Measurements from ENCODE around the gene LIPA. TPM values are rescaled to one million over a fixed set of nuclear protein-coding genes. Genes with fewer than 3 reads are reported as not detected.
A peak's percentile ranks its signal among the peaks of the same experiment; 100 is the strongest.
"Not testable (repeated sequence)": the region's sequence is repeated elsewhere in the genome, so short reads cannot be mapped to it uniquely, and the experiment has no call there.

LIPA gene
- total RNA-seq, 1 experiment from 2014 or later: 47.3 TPM

DNA sequence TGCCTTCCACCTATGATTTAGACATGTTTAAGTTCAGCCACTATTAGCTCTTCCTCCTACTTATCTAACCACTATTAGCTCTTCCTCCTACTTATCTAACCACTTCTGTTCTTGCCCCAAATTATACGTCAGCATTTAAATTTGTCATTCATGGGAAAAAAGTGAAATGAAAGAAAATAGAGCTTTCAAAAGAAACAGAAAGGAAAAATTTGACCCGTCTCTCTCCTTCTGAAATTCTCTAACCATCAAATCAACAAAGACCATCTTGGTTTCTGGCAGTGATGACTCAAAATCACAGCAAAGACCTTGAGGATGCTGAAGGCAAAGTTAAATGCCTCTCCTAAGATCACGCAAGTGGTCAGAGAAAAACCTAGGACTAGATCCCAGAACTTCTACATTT is 2.6 kb downstream of the LIPA start:
- TF ChIP-seq MYBL2 (CRISPR knock-in tag; IDR thresholded peaks at IDR 0.05) (no peak), GTF2I (CRISPR knock-in tag; conservative IDR thresholded peaks at IDR 0.05) (no peak), ZBTB21 (CRISPR knock-in tag; IDR thresholded peaks at IDR 0.05; ENCODE audit: borderline replicate concordance) (no peak), NR2C2 (CRISPR knock-in tag; IDR thresholded peaks at IDR 0.05) (no peak), FOXK1 (CRISPR knock-in tag; IDR thresholded peaks at IDR 0.05) (no peak), TEAD4 (CRISPR knock-in tag; IDR thresholded peaks at IDR 0.05) (no peak), NFATC4 (CRISPR knock-in tag; IDR thresholded peaks at IDR 0.05) (no peak), TP53 (CRISPR knock-in tag; IDR thresholded peaks at IDR 0.05) (no peak), CBFB (CRISPR knock-in tag; IDR thresholded peaks at IDR 0.05; ENCODE audit: low read depth) (no peak), PRRX2 (CRISPR knock-in tag; IDR thresholded peaks at IDR 0.05) (no peak), CREB1 (CRISPR knock-in tag; IDR thresholded peaks at IDR 0.05) (no peak), ESRRA (CRISPR knock-in tag; IDR thresholded peaks at IDR 0.05; ENCODE audit: borderline replicate concordance) (no peak), ZNF671 (CRISPR knock-in tag; IDR thresholded peaks at IDR 0.05) (no peak), GRHL2 (CRISPR knock-in tag; IDR thresholded peaks at IDR 0.05; ENCODE audit: insufficient replicate concordance, severe bottlenecking) (no peak)
- TF ChIP-seq, protein P1, sequence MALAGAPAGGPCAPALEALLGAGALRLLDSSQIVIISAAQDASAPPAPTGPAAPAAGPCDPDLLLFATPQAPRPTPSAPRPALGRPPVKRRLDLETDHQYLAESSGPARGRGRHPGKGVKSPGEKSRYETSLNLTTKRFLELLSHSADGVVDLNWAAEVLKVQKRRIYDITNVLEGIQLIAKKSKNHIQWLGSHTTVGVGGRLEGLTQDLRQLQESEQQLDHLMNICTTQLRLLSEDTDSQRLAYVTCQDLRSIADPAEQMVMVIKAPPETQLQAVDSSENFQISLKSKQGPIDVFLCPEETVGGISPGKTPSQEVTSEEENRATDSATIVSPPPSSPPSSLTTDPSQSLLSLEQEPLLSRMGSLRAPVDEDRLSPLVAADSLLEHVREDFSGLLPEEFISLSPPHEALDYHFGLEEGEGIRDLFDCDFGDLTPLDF (CRISPR knock-in tag; IDR thresholded peaks at IDR 0.05): no peak
- TF ChIP-seq, protein P2, sequence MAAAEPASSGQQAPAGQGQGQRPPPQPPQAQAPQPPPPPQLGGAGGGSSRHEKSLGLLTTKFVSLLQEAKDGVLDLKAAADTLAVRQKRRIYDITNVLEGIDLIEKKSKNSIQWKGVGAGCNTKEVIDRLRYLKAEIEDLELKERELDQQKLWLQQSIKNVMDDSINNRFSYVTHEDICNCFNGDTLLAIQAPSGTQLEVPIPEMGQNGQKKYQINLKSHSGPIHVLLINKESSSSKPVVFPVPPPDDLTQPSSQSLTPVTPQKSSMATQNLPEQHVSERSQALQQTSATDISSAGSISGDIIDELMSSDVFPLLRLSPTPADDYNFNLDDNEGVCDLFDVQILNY (CRISPR knock-in tag; IDR thresholded peaks at IDR 0.05): no peak
- TF ChIP-seq, protein P3, sequence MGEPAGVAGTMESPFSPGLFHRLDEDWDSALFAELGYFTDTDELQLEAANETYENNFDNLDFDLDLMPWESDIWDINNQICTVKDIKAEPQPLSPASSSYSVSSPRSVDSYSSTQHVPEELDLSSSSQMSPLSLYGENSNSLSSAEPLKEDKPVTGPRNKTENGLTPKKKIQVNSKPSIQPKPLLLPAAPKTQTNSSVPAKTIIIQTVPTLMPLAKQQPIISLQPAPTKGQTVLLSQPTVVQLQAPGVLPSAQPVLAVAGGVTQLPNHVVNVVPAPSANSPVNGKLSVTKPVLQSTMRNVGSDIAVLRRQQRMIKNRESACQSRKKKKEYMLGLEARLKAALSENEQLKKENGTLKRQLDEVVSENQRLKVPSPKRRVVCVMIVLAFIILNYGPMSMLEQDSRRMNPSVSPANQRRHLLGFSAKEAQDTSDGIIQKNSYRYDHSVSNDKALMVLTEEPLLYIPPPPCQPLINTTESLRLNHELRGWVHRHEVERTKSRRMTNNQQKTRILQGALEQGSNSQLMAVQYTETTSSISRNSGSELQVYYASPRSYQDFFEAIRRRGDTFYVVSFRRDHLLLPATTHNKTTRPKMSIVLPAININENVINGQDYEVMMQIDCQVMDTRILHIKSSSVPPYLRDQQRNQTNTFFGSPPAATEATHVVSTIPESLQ (CRISPR knock-in tag; IDR thresholded peaks at IDR 0.05): no peak
- TF ChIP-seq, protein P4, sequence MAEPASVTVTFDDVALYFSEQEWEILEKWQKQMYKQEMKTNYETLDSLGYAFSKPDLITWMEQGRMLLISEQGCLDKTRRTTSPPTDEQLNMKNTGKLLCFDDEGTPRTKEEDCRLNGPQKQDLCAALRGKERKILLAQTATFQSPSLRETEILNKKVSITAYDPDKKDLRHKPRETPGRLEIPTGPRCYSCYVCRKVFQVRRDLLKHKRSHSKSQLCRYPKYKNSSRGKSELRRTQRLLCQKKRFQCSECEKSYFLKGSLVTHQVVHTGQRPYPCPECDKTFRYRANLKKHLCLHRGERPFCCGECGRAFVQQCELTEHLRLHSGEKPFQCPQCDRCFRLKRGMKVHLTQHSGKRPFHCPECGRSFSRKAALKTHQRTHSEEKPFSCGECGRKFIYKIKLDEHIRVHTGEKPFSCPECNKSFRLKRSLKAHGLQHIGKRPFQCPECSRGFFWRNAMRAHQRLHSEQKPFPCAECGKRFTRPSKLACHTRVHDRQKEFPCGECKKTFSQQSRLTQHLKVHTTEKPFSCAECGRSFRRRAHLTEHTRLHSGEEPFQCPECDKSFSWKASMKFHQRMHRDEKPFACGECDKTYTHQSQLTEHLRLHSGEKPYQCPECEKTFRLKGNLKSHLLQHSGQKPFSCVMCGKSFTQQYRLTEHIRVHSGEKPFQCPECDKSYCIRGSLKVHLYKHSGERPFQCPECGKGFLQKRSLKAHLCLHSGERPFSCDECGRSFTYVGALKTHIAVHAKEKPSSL (CRISPR knock-in tag; conservative IDR thresholded peaks at IDR 0.05): no peak
- TF ChIP-seq, protein P5, sequence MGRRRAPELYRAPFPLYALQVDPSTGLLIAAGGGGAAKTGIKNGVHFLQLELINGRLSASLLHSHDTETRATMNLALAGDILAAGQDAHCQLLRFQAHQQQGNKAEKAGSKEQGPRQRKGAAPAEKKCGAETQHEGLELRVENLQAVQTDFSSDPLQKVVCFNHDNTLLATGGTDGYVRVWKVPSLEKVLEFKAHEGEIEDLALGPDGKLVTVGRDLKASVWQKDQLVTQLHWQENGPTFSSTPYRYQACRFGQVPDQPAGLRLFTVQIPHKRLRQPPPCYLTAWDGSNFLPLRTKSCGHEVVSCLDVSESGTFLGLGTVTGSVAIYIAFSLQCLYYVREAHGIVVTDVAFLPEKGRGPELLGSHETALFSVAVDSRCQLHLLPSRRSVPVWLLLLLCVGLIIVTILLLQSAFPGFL (CRISPR knock-in tag; IDR thresholded peaks at IDR 0.05; ENCODE audit: borderline replicate concordance): no peak
- ATAC-seq (no peak), DNase-seq (ENCODE audit: low spot score) (no peak)
- peaks cover 16% of the 10 kb centered on the region for H3K36me3 Mint-ChIP-seq
- H3K27ac Mint-ChIP-seq: no peak overlapping the region
- H3K9me3 Mint-ChIP-seq: peaks cover 16% of the 10 kb centered on the region
- ChIA-PET CTCF (interaction anchor here (0.6 kb wide), 1 partner anchor 285 kb away, joined by 4 read pairs; no protein-coding TSS in a partner anchor), POLR2A (no interaction called here)
- no peak overlapping the region for H3K4me3 Mint-ChIP-seq
- H3K4me1 Mint-ChIP-seq: peaks cover 27% of the 10 kb centered on the region
- H3K27me3 Mint-ChIP-seq (ENCODE audit: low read depth): peaks cover 4% of the 10 kb centered on the region; the same call in 1 of the 2 replicates

DNA sequence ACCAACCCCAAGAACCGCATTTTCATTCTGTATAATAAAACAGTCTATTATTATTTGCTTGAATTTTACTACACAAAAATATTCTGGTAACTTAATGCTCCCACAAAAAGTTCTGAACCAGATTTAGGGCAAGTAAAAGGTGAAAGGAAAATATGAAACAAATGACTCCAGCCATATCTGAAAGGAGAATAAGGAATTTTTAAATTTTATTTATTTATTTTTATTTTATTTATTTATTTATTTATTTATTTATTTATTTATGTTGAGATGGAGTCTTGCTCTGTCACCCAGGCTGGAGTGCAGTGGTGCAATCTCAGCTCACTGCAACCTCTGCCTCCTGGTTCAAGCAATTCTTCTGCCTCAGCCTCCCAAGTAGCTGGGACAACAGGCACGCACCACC is 4.0 kb downstream of the LIPA start:
- H3K36me3 Mint-ChIP-seq; H3K27me3 Mint-ChIP-seq (ENCODE audit: low read depth); POLR2A ChIA-PET; H3K9me3 Mint-ChIP-seq; DNase-seq (ENCODE audit: low spot score); H3K27ac Mint-ChIP-seq; ATAC-seq; H3K4me3 Mint-ChIP-seq; CTCF ChIA-PET: not testable (repeated sequence)
- TF ChIP-seq HMGA2 (CRISPR knock-in tag; IDR thresholded peaks at IDR 0.05): peak; percentile 60
- H3K4me1 Mint-ChIP-seq: peaks cover 39% of the 10 kb centered on the region
